ENCODE data around the gene IMPACT.

Gene IMPACT

DNA sequence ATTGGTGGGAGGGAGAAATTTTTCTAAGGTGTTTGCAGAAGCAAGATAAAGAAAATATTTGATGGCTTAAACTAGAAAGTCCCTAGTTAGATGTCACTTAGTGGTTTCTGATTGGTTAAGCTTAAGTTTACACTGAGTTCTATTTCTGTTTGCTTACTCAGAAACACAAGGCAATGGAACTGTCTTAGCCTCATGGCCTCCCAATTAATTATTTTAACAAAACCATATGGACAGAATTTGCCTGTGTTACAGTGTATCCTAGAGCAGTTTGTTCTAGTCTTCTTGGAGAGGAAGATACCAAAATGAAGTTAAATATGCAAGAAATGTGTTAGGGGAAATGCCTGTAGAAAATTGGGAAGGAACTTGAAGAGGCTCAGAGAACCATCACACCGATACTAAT lies 4.6 kb upstream of the IMPACT start:
- no peak for DNase-seq (ENCODE audit: low spot score)

DNA sequence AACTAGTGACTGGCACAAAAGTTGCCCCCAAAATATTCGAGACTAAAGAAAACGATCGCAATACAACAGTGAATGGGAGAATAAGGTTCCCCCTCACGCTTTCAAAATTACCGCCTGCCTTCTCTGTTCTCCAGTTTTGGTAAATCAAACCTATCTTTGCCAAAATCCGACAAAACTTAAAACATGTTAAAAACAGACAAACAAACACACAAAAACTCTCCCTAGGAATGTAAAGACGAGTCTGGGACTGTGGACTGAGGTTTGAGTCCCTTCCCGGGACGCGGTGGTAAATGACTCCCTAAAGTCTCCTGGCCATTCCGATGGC lies 435 bp upstream of the IMPACT start:
- peak; percentile 20 for DNase-seq (ENCODE audit: low spot score)

DNA sequence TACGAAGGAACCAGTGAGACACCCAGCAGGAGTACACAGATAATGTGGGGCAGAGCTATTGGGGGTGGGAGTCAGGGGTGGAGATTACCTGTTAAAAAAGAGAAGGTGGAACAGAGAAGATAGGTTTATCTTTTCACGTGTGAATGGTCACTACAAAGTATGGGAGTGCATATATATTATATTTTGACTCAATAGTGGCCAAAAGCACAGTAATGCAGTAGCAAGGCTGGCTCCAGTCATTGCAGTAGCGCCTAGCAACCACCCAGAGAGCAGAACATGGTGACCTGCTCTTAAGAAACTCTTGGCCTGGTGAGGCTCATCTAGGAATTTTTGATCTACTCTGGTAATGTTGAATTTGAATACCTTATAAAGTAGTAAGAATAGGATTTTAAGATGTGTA lies 1.0 kb downstream of the IMPACT start:
- DNase-seq (ENCODE audit: low spot score) = peak; percentile 5

DNA sequence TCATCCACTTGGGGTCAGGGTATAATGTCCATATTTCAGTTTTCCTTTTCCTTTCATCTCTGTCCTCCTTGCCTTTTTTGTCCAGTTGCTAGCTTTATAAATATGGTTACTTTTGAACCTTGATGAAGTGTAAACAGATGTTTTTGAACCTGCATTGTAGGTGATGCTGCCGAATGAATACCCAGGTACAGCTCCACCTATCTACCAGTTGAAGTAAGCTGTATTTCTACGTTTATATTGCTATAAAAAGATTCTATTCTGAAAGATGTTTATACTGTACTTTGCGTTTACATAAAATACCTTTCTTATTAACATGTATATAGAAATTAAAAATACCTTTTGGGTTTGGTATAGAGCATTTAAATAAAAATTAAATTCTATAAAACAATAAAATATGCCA lies 2.2 kb downstream of the IMPACT start:
- DNase-seq (ENCODE audit: low spot score) = no peak

DNA sequence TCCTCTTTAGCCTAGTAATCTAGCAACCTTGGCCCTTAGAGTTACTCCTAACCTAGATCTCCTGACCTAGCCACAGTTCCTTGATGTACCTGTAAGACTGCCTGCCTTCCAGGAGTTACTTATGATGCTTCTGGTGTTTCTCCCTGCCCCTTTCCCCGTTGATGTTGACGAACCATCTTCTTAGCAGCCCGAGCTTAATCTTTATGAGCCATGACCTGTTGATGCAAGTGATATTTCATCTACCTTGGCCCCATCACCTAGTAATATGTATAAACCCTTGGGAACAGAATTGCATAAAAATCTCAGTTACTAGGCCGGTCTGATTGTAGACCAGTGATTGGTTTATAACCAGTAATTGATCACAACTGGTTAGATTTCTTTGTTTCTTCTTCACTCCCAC lies 2.7 kb downstream of the IMPACT start:
- no peak for DNase-seq (ENCODE audit: low spot score)

DNA sequence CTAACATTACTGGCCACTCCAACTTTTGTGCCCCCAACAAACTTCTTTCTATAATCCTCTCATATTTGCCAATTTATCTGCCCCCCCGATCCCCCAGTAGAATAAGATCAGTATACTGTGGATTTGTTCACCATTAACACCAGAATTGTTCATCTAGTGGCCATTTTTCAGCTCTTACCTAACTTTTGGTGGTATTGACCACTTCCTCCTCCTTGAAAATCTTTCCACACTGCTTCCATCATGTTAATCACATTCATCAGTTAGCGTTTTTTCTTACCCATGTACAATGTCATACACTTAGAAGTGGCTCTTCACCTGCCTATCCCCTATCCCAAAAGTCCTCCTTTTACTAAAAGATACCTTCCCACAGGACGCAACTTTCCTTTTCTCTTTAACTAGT lies 6.1 kb downstream of the IMPACT start:
- no peak for DNase-seq (ENCODE audit: low spot score)

DNA sequence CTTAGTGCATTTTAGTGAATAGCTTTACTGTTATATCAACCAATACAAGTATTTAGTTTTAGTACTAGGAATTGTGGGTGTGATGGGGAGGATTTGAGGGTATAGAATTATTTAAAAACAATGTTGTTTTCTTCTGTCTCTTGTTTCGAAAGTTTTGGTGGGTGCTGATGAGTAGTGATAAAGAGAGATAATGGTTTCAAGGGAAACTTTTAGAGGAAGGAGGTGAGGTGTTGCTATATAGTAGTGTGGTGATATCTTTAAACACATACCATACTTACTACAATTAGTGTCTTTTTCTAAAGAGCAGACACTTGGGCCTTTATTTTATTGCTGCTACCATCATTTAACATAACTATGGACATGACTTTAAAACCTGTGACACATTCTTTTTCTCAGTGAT lies 10.5 kb downstream of the IMPACT start:
- DNase-seq (ENCODE audit: low spot score) = no peak

DNA sequence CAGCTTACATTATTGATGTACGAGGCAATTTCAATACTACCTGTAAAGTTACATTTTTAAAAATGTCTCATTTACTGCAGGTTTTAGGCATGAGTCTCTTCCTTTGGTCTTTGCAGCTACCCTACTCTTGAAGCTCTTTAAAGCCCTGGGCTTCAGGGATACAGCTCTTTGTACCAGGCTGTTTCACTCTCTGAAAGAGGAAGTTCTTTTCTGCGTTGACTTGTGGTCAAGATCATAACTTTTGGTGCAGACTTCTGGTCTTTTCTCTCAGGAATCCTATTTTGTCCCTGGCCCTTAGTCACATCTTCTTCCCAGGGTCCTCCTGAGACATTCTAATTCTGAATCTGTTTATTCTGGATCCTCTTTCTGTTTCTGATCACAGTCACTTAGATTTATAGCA lies 17.4 kb downstream of the IMPACT start:
- peak; percentile 56 for DNase-seq (ENCODE audit: low spot score)

DNA sequence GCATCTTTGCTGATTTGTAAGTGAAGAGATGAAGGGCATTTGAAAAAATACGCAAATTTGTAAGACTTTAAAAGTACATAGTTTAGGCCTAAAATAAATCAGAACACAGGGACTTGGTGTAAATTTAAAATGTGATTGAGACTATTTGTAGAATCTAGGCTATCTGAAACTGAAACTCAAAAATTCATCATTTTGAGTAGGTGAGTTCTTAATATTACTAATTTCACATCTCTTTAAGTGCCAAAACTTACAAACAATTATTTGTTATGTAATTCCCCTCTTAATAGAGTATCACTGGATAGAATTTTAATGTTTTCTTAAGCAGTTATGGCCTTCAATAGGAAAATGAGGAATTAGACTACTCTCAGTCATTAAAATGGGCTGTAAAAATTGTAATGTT lies 20.0 kb downstream of the IMPACT start:
- DNase-seq (ENCODE audit: low spot score) = no peak

DNA sequence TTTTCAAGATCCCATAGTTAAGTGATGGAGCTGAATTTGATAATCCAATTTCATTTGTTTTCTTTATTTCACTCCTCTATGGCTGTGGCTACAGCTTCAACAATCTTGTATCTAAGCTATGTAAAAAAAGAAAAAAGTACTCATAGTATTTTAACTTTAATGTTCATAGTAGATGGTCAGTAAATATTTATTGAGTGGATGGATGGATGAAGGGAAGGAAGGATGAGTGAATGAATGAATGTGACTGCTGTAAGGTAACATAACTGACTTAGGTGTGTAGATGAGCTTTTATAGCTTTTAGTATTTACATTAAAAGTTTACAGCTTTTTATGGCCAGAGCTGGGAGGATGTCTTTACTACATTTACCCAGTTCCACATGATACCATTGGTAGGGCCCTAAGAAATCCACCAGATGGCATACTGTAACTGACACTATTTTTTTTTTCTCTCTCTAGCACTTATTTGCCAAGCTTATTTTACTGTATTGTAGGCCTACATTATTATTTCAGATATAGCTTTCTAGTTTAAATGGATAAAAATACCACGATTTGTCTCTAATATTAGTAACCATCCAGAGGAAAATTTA lies 20.6 kb downstream of the IMPACT start:
- DNase-seq (ENCODE audit: low spot score) = no peak

DNA sequence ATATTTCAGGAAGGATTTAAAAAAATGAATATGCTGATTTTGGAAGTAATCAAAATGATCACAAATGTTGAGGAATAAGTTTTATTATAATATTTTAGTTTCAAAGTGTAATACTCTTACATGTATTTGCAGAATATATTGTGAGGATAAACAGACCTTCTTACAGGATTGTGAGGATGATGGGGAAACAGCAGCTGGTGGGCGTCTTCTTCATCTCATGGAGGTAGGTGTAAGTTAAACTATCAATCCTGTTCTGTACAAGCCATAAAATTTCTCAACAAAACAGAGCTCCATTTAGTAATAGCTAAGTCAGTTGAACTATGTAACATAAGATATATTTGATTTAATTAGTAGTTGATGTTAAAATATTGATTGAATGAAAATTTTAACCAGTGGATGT lies 21.5 kb downstream of the IMPACT start:
- no peak for DNase-seq (ENCODE audit: low spot score)

DNA sequence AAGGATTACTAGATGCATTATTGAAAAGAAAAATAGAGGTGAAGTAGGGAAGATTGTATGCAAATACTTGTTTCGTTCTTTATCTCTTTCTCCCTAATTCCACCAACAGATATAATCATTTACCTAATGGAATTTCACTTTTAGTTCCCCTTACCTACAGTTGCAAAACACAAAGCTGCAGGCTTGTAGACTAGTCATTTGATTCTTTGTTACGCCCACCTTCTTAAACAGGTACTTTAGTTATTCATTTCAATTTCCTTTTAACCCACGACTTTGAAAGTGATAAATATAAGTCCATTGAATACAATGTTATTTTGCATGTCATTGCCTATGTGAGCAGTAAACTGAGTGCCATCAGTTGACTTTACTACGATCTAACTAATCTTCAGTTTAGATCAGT lies 30.1 kb downstream of the IMPACT start:
- no peak for DNase-seq (ENCODE audit: low spot score)

DNA sequence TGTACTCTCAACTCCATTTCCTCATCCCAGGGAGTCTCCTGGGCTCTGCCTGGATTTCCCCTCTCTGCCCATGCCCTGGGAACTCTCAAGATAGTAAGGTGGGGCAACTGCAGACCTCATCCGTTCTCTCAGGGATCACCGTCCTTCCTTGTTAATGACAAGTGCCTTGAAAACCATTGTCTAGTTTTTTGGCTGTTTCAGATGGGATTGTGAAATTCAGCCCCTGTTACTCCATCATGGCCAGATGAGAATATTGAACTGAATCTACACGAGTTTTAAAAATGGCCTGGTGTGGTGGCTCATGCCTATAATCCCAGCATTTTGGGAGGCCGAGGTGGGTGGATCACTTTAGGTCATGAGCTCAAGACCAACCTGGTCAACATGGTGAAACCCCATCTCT lies 33.3 kb downstream of the IMPACT start:
- no peak for DNase-seq (ENCODE audit: low spot score)

DNA sequence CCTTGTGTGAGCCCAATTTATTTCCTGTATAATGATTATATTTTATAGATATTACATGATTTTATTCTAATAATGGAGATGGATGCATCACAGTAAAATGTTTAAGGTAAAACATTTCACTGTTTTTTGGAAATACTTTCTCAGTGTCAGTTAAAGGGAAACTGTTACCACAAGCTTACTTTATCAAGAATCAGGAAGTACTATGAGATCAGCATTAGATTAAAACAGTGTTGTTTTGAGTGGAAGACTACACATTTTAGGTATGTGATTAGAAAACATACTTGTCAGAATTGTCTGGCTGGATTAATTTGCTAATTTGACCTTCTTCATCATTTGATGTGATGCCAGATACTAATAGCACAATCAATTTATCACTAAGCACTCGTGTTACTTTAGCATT lies 33.9 kb downstream of the IMPACT start, which contains the start of gene HRH4:
TSS of gene HRH4 (plus strand) at position 250 of the 400 bp plus-strand sequence. CDS start at position 342, 92 bp downstream.
- DNase-seq (ENCODE audit: low spot score) = no peak

DNA sequence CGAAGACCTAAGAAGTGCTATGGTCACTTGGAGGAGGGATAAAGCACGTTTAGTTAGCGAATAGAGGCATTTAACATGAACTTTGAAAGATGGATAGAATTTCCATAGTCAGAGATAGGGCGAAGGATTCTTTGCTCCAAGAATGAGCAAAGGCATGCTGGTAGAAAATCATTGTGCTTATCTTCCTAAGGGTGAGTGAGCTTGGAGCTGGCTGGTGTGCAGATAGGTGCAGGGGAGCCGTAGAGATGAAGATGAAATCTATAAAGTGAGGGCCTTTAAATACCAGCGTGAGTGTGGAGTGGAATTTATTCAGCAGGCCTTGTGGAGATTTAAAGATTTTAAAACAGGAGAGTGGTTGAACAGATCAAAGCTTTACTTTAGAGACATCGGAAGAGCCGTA lies 35.5 kb downstream of the IMPACT start:
- DNase-seq (ENCODE audit: low spot score) = no peak

DNA sequence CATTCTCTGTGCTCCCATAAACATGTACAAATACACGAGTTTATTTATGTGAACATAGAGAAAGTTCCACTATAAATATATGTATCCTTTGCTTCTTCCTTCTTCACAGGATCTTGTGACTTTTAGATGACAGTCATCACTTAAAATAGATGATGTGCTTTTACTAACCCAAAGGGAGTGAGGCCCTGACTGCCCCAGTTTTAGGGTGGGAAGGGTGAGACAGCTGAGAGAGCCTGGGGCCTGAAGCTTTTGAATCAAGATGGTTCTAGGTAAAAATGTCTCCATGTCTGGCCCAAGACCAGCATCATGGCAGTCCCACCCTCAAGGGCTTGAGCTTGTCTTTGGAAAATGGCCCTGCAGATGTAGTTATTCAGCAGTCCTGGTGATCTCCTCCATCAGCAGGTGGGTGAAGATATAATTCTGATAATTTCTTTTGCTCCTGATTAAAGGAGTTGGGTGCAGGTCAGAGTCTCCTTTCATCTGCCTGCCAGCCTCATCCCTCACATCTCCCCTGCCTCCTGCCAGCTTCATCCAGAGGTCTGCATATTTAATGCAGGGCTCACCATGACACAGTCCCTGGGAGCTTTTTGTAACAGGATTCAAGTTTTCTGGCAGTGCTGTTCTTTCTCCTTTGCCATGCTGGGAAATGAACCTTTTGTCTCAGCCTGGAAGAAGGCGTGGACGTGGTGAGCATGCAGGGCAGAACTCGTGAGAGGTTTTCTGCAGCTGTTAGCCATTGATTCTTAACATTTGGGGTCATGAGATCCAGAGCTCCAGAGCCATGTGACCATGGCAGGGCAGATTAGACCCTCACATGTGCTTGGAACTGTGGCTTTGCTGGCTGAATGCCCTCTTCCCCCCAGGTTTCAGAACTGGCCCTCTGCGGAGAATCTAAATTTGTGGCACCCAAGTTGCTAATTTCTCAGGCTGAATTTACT lies 36.6 kb downstream of the IMPACT start:
- DNase-seq (ENCODE audit: low spot score) = peak; percentile 8

DNA sequence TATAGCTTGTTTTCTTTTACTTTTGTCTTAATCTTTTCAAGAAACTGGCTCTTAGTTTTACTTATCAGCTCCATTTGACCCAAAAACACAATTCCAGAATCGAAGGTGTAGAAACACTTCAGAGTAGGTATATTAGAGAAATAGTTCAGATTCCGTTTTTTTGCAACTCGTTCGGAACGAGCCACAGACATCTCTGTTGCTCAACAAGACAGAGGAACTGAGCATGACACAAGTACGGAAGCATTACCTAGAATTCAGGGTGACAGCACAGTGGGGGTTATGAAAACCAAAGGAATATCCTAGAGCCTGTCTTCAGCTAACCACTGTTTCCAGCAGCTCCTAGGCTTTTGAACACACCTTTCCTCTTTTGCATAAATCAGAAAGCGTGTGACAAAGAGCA lies 39.0 kb downstream of the IMPACT start:
- no peak for DNase-seq (ENCODE audit: low spot score)

DNA sequence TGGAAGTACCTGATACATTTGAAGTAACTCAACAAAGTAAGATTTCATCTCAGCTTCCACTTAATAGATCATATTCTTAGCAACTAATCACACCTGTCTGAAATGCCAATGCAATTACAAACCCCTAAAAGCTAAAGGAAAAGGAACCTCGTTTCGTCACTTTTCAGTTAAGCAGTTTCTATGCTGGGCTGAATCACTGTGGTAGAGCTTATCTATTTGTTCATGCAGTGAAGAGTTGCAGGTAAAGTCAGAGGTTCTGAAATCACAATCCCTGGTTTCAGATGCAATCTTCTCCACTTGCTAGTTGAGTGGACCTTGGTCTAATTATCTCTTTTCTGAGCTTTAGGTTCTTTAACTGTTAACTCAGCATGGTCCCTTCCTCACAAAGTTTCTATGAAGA lies 40.3 kb downstream of the IMPACT start:
- DNase-seq (ENCODE audit: low spot score) = no peak

DNA sequence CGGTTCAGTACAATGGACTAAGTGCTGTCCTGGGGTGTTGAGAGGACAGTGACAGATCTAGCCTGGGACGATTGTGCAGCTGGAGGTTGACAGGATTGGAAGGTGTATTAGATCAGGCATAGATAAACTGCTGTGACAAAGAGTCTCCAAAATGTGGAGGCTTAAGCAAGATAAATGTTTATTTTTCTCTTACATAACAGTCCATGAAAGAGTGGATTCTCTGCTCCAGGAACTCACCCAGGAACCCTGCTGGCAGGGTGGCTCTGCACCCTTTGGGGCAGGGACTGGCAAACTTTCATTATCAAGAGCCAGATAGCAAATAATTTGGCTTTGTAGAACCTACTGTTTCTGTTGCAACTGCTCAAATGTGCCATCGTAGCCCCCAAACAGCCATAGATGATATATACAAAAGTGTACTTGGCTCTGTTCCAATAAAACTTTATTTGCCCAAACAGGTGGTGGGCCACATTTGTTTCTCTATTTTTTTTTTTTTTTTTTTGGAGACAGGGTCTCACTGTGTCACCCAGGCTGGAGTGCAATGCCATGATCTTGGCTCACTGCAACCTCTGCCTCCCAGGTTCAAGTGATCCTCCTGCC lies 43.6 kb downstream of the IMPACT start:
- DNase-seq (ENCODE audit: low spot score) = no peak

DNA sequence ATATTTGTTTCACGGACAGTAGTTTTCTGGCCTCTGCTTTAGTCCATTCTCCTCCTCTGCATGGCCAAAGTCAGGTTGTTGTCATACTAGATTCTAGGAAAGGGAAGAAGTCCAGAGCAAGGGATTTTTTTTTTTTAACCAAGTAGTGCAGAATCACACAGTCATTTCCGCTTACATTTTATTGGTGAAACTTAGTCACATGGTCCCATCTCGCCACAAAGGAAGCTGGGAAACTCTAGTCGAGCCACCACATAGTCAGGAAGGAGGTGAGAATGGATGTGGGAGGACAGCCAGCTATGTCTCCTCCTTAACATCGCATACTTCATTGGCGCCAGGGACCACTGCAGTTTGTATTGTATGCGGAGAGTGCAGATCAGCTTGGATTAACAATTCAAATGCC lies 44.3 kb downstream of the IMPACT start:
- DNase-seq (ENCODE audit: low spot score) = no peak

DNA sequence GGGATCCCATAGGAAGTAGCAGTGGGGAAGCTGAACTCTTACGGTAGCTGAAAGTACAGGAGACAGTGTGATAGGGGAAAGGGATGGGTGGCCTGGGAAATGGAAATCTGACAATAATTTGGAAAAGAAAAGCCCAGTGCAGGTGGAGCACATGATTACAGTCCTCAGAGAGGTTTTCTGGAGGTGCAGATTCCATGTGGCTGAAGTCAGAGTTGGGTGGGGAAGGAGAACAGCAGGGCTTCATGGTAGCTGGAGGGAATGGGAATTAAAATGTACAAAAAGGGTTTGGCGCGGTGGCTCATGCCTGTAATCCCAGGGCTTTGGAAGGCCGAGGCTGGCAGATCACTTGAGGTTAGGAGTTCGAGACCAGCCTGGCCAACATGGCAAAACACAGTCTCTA lies 46.1 kb downstream of the IMPACT start:
- no peak for DNase-seq (ENCODE audit: low spot score)

DNA sequence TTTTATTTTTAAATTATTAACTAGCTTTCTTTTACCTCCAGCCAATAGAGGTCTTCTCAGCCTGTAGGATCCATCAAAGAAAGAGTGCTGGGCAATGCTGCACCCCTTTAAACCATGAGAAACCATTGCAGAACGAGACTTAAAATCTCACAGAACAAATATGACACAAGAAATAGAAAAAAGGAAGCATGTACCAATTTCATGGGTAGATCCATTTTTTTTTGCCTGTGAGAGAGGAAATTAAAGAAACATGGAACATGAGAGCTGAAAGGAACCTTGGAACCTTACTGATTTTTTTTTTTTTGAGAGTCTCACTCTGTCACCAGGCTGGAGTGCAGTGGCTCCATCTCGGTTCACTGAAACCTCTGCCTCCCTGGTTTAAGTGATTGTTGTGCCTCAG lies 47.9 kb downstream of the IMPACT start:
- no peak for DNase-seq (ENCODE audit: low spot score)

DNA sequence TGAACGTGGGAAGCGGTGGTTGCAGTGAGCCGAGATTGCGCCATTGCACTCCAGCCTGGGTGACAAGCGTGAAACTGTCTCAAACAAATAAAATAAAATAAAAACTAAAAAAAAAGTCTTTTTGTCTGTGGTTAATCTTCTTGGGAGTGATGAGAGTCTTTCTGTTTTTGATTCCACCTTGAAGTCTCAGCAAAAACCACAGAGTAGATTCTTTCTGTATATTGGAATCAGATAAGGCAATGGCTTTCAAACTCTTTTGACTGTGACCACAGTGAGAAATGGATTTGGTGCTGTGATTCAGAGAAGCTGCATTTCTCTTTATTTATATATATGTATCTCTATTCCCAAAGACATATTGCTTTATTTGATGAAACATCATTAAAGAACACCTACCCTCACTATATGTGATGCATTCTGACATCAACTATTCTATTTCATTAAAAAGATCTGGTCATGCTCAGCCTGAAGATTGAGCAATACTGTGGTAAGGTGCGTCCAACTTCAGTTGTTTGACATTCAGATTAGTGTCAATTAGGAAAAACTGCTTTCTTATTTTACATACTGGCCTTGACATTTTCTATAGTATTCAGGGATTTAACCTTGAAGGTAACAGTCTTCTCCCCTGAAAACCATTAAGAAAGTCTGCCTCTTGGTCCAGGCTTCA lies 49.6 kb downstream of the IMPACT start:
- DNase-seq (ENCODE audit: low spot score) = no peak

All from pons (tissue), 1 donor.